IPS-NIHi7 (cell line): ENCODE results near the gene PLEK2.

Source experiments
- DNase-seq: peaks from one replicate; pipeline ENCODE4 v3.0.0; 2012; ENCODE audit warnings: mixed read lengths; ENCODE audit errors: extremely low spot score

PLEK2 gene

GRCh38 chr14:67405771-67406170 lies 6.2 kb downstream of the PLEK2 start:
- DNase-seq = no peak

DNA sequence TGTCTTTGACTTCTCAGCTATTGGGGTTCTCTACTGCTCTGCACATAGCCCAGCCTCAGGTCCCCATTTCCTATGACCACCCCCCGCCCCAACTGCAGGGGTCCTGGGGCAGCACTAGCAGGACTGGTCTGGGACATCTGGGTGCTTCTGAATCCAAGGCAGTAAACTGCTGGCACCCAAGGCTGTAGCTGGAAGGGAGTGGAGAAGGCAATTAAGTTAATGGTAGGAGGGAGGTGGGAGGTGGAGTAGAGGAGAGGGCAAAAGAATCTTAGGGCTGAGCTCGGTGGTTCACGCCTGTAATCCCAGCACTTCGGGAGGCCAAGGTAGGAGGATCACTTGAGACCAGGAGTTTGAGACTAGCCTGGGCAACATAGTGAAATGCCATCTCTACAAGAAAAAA lies 11.5 kb downstream of the PLEK2 start:
- no peak for DNase-seq

DNA sequence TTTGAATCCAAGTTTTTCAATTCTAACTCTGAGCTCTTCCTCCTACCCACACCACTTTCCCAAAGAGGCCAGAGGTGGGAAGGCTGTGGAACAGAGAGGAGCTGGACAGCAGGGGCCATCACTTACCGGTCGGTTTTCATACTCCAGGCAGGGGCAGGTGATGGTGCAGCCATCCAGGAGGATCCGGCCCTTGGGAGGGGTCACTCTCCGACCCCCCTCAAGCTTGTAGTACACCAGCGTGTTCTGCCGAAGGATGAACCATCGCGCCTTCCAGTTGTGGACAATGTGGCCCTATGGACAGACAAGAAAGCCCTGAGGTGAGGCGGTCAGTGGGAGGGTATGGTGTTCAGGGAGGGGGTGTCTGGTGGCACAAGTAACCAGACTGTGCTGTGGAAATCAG lies 14.4 kb downstream of the PLEK2 start:
- no peak for DNase-seq

DNA sequence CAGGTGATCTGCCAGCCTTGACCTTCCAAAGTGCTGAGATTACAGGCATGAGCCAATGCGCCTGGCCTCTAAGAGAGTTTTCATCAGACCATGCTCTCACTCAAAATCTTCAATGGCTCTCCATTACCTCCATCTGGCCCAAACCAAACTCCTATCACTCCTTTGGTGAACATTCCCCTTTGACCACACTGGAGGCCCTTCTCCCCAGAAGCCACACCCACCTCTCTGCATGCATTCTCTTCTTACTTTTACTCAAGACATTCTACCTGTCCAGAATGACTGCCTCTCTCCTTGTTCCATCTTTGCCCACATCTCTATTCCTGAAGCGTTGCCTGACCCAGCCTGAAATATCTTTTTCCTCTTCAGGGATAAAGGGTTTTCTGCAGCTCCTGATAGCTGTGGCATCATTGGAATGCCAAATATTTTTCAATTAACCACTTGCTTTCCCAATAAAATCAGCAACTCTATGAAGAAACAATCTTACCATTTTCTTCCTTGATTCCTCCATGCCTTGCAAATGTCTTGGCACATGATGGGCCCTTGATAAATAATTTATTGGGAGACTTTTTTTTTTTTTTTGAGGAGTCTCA lies 15.5 kb downstream of the PLEK2 start:
- no peak for DNase-seq

GRCh38 chr14:67395876-67396189 lies 16.1 kb downstream of the PLEK2 start:
- no peak for DNase-seq

- DNase-seq = no peak
Measured at GRCh38 chr14:67395086-67395875, 16.7 kb downstream of the PLEK2 start.

DNA sequence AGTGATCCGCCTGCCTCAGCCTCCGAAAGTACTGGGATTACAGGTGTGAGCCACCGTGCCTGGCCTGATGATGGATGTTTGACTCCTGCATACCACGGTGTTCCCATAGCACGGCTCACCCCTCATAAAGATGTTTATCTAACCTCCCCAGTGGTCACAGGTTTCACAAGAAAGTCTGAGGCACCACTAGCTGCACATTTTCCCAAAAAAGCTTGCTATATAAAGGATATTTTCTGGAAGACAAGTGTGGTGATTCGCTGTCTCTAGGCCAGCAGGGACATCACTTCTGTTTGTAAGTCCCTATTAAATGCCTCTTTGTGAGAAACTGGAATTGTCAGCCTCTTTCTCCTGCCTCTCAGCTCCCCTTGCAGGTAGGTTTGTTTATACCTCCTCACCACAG lies 18.3 kb downstream of the PLEK2 start:
- DNase-seq = no peak

DNA sequence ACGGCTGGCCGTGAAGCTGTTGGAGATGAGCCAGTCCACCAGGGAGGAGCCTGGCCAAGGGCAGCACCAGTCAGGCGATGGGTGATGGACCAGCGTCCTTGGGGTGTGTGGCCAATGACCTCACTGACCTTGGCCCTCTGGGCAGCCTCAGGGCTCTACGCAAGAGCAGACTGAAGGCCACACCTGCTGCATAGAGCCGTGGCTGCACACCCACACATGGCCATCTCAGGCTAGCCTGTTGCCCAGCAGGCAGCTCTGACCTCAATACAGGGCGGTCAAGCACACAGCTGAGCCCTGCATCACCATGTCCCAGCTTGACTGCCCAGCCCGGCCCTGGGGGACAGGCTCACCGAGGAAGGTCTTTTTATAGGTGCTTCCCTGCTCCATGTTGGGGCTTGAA lies 19.2 kb downstream of the PLEK2 start:
- no peak for DNase-seq

DNA sequence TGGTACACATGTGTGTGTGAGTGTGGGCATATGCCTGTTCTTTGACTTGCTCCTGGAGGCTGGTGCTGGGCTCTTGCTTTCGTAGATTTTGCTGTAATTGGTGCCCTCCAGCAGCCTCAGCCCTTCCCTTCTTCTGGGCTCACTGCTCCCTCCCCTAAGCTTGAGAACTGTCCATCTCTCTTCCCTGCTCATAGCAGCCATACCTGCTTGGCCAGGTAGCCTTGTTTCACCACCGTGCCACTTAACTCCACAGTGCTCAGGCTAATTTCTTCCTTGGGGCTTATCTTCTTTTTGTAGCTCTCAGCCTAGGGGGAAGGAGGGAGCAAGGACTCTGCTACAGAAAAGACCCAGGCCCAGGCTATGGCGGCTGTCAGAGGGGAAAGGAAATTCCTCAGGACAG lies 19.8 kb downstream of the PLEK2 start:
- no peak for DNase-seq

DNA sequence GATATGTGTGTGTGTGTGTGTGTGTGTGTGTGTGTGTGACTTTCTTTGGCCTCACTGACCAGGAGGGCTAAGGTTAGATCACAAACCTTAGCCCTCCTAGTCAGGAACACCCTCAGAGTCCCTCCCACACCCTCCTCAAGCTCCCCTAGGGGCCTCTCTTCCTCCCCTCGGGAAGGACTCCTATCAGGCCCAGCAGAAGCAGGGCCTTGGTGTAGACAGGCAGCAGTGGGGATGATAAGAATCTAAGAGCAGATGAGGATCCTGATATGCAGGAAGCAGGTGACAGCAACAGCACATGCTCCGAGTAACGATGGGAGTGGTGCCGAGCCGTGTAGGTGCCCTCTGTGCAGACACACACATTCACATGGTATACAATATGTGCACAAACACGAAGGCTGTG lies 20.7 kb downstream of the PLEK2 start:
- DNase-seq = no peak

DNA sequence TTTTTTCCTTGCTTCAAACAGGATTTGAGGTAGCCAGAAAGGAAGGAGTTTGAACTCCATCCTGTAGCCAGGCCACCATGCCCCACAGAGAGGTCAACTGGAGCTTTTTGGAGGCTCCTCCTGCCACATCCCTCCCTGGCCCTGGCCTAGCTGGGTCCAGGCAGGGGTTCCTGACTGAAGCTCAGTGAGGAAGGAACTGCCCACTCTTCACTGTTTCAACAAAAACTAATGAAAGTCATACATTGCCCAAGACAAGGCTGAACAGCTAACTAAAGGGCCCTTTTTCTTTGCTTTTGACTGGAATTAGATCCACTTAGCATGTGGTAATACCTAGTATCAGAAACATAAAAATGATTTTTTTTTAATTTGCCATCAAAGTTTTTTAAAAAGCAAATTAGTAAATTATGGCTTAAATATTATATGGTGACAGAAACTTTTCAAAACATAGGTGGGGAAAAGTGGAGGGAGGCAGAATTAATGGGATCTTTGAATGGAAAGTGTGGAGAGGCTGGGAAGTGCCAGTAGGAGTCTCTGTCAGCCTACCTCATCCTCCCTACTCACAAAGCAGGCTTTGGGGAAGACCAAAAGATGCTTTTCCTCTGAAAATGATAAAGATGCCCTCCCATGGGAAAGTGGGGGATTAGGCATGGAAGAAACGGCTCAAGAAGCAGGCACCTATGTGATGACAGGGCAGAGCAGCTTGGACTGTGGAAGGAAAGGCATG lies 22.0 kb downstream of the PLEK2 start:
- no peak for DNase-seq

DNA sequence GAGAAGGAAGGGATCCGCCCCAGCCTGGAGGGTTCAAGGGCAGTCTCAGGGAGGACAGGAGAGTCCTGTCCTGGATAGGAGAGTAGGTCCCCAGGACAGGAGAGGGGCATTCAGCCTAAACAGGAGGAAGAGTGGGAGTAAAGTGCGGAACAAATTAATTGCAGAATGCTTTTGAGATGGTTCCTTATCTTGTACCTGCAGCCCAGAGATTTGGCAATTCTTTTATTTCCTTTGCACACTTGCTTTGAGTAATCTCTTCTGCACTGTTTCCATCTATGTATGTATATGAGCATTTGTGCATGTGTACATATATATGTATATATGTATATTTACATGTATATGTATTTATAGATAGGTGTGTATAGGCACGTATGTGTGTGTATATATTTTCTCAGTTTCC lies 22.7 kb downstream of the PLEK2 start:
- no peak for DNase-seq

GRCh38 chr14:67387195-67387594 lies 24.8 kb downstream of the PLEK2 start:
- DNase-seq = no peak

- no peak for DNase-seq
Measured at GRCh38 chr14:67385618-67386017, 26.3 kb downstream of the PLEK2 start.

- DNase-seq = no peak
Measured at GRCh38 chr14:67385120-67385519, 26.8 kb downstream of the PLEK2 start.

- no peak for DNase-seq
Measured at GRCh38 chr14:67377916-67378315, 34.0 kb downstream of the PLEK2 start.

- no peak for DNase-seq
Measured at GRCh38 chr14:67373347-67373746, 38.6 kb downstream of the PLEK2 start.

DNA sequence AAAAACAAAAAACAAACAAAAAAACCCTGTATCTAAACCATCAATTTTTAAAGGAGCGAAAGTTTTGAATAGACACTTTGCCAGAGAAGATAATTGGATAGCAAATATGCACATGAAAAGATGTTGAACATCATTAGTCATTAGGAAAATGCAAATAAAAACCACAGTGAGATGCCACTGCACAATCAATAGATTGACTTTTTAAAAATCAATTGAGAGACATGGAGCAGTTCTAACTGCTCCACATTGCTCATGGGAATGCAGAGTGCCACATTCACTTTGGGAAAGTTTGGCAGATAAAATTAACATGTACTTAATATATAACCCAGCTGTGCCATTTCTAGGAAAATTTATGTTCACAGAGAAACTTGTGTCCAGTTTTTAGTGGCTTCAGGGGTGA lies 39.1 kb downstream of the PLEK2 start:
- DNase-seq = no peak

- no peak for DNase-seq
Measured at GRCh38 chr14:67371247-67372148, 40.5 kb downstream of the PLEK2 start.

- no peak for DNase-seq
Measured at GRCh38 chr14:67370830-67371229, 41.1 kb downstream of the PLEK2 start.

DNA sequence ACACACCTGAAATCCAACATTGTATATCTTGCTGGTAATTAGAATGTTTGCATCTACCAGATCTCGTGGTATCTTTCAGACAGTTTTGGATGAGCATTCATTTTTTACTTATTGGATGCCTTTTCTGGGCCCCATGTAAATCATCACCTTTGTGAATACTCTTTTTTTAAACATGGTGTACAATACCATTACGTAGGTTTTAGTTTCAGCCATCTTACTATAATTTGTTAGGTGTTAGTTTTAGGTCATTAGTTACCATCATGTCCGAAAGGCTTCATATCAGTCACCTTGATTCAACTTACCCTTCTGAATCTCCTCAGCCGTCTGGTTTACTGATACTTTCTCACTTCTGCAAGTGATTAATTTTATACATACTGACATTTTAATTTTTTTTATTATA lies 46.5 kb downstream of the PLEK2 start:
- DNase-seq = no peak
